ENCODE measurements around the gene PAM16.

PAM16 gene

DNA sequence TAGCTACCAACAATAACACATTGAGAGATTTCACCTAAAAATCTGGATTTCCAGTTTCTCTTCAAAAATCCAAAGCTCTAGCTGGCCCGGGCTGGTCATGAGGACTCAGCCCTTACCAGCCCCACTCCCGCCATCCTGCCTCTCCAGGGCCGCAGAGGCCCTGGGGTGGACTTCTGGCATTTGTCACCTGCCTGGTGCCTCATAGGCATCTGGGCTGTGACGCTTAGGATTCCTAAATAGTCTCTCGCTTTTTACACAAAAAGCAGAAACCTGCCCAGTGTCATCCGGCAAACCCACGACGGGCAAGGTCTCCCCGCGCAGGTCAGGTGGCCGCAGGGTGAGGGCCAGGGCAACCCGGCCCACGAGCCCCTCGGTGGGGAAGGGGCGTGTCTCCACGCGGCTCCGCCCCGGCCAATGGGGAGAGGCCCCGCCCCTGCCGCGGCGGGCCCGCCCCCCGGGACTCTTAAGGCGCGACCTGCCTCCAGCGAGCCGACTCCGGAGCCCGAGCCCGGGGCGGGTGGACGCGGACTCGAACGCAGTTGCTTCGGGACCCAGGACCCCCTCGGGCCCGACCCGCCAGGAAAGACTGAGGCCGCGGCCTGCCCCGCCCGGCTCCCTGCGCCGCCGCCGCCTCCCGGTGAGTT is 20.4 kb upstream of the PAM16 start, which contains the start of gene VASN:
Gene VASN, plus strand, starts transcription at position 492 of the 644 bp plus-strand sequence. CDS start 9,030 bp downstream, outside the sequence.
- DNase-seq = peak in 12 of 14 donors; percentile 12 to 82 (median 52)

DNA sequence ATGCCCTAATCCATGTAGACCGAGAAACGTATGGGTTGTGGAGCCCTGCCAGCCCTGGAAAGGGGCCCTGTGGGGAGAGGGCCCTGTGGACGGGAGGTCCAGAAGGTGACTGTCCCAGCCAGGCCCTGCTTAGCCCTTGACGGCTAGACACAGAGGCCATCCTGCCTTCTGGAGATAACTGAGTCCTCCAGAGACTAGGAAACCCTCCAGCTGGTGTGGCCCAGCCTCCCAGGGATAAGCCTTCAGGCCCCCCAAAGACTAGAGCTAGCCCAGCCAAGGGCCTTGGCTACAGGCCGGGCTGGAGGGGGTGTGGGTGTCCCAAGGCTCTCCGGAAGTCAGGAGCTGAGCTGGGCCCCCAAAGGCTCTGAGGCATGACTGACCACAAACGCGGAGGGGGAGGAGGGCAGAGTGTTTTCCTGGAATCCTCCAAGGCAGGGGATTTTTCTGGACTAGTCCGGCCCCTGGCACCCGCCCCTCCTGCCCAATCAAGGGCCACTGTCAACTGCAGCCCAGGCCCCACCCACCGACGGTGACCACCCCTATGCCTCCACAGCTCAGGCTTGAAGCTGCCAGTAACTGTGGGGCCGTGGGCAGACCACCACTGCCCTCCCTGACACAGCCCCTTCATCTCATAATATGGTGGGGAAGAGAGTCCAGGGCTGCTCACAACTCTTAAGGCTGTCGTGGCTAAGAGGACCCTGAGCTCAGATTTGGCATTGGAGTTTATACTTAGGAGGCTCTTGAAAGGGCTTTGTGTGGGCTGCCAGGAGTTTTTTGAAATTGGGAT is 19.6 kb upstream of the PAM16 start:
- DNase-seq = peak in 9 of 14 donors; percentile 10 to 87 (median 35)

DNA sequence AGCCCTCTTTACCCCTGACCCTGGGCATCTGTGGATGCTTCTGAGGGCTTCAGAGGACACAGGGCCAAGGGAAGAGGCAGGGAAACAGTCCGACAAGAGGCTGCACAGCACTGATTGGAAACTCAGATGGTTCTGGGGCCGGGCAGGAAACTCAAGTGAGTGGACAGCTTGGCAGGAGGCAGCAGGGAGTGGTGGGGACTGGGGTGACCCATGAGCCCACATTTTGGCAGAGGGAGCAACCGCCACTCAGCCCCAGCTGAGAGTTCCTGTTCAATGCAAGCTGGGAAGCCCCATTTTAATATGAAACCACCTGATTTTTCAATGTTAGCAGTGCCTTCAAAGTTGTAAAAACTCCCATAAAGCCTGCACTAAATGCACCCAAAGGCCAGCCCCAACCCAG is 19.0 kb upstream of the PAM16 start:
- DNase-seq = no peak

DNA sequence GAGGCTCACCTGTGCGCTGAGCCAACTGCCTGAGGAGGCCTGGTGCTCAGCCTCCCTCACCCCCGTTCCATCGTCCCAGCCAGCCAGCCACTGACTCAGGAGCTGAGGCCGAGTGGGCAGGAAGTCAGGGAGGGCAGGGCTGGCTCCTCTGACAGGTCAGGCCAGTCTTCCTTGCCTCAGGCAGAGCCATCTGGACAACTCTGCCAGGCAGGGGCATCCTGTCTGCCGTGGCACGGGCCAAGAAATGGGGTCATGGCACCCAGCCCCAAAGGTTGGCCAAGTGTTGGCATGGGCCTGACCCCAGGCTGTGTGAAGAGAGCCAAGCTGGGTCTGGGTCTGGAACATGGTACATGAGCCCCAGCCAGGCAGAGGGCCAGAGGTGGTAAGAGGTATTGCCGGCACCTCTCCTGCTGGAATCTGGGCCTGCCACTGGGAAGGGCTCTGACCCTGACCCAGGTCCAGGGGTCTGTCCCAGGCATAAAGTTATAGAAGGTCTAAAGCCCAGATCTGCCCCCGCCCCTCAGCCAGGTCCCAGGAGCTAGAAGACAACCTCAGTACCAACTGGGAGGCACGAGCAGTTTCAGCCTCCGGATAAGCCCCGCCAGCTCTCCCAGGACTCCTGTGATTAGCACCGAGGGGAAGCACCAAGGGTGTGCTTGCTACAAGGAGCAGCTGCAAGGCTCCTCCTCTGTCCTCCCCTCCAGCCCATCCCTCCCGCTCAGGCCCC is 18.0 kb upstream of the PAM16 start:
- peak in 2 of 14 donors; percentile 17 to 50 for DNase-seq

DNA sequence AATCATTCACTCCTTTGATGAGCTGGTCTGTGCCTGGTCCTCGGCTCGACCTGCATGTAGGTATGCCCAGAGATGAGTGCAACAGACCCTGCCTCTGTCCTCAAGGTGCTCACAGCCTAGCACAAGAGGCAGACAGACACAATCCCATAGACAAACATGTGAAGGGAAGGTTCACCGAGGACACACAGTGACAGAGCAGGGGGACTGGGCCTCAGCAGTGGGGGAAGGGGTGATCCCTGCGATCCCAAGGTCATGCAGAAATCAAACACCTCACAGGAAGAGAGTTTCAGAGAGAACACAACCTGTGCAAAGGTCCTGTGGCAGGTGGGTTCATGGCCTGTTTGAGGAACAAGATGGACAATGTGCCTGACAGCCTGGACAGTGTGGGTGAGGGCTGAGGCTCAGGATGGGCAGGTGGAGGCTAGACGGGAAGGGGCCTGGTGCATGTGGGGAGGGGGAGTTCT is 16.3 kb upstream of the PAM16 start:
- DNase-seq = no peak

DNA sequence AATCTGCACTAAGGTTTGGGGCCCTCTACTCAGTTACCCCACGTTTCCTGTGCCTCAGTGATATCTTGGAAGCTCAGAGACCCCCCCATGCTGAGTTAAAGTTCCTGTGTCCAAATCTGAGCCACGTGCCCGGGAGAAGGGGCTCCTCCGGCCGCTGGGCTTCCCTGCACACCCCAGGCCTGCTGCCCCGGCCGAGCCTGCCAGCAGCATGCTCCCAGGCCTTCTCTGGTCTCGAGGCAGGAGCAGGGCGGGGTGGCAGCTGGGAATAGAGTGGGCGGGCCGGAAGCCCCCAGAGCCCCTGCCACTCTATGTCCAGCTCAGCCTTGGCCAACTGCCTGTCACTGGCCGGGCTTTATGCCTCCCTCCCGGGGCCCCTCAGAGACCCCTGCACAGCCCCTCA is 14.9 kb upstream of the PAM16 start:
- no peak for DNase-seq

DNA sequence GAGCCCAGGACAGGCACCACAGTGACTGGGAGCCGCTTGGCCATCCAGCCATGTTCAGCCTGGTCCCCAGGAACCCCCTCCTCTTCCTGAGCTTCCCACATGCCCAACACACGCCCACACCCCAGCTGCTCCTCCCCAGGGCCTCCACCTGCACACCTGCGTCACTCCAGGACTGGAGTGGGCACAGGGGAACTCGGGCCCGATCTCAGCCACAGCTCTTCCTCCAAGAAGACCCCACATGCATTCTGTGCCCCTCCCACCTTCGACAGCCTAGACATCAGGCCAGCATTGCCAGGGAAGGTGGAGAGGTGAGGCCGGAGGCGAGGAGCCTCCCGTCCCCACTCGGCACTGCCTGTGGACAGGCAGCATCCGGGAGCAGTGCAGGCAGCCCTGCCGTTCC is 14.5 kb upstream of the PAM16 start:
- no peak for DNase-seq

DNA sequence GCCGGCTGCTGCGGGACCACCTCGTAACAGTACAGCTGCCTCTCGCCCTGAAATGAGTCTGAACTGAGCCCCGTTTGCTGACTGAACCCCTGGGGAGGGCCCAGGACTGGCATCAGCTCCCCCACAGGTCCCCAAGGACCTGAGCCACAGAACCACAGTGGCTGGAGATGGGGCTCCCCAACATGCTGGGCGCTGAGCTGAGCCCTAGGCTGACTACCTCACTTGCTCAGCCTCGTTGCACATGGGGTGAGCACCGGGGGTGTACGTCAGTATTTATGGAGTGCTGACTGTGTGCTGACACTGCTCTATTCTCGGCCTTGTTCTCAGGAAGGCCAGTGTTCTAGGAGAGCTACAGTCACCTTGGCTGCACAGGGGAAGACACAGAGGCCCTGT is 13.9 kb upstream of the PAM16 start:
- no peak for DNase-seq

DNA sequence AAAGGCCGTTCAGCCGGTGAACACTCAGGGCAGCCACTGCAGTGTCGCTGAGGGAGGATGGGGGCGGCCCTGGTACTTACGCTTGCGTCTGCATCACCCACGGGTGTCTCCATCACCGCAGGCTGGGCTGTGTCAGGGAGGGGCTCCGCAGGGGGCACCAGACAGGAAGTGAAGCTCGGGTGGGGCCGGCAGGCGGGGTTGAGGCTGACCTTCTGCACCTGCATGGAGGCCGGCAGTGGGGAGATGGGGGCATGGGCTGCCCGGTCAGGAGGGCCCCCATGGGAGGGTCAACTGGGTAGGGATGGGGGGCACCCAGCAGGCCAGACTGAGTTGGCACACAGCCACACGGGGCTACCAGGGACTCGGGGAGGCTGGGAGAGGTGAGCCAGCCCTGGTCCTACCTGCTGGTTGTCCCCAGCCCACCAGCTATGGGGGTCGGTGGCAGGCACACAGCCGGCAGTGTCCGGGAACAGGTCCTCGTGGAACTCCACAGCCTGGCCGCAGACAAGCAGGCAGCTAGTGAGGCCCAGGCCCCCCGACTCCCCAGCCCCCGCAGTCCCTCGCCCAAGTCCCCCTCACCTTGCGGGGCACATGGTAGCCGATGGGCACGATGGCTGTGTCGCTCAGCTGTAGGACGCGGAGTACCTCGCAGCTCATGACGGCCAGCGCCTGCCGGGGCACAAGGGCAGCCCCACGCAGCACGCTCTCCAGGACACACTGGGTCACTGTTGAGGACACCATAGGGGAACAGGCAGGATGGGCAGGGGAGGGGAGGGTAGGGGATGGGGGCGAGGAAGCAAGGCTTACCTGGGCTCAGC is 13.3 kb upstream of the PAM16 start:
- no peak for DNase-seq

DNA sequence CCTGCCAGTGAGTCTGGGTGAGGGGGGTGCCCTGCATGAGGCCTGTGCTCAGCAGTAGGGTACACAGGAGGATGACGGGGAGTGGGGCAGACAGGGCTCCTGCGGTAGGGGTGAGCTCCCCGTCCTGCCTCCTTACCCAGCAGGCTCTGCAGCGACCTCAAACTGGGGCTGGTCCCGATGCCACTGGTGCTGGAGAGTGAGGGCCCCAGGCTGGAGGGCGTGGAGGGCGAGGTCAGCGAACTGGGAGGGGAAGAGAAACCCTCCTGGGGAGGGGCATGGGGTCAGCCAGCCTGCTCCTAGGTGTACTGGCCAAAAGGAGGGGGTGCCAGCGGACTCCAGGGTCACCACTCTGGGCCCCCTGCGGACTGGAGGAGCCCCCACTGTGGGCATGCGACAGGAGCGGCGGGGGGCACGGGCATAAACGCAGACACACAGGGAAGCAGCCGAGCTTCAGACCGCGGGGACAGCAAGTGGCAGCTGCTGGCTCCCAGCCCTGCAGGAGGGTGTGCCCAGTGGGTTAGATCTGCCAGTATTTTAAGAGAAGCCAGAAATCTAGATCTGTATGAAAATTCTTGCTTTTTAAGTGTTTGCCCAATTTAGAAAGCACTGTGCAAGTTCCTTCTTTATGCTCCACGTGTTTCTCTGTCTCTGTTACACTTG is 11.5 kb upstream of the PAM16 start:
- DNase-seq = no peak

DNA sequence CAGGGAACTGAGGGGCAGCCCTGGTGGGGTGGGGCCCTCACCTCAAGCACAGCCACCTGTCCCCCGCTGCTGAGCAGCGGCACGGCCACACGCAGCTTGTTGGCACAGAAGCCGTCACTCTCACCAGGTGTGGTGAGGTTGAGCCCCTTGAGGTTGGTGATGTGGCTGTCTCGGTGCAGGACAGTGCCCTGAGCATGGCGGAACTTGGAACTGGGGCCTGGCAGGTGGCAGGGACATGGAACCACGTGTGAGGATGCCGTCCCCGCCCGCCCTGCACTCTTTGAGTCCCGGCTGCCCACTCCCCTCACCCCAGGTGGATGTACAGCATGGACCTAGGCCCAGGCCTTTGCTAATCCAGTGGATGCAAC is 10.8 kb upstream of the PAM16 start:
- DNase-seq = no peak

DNA sequence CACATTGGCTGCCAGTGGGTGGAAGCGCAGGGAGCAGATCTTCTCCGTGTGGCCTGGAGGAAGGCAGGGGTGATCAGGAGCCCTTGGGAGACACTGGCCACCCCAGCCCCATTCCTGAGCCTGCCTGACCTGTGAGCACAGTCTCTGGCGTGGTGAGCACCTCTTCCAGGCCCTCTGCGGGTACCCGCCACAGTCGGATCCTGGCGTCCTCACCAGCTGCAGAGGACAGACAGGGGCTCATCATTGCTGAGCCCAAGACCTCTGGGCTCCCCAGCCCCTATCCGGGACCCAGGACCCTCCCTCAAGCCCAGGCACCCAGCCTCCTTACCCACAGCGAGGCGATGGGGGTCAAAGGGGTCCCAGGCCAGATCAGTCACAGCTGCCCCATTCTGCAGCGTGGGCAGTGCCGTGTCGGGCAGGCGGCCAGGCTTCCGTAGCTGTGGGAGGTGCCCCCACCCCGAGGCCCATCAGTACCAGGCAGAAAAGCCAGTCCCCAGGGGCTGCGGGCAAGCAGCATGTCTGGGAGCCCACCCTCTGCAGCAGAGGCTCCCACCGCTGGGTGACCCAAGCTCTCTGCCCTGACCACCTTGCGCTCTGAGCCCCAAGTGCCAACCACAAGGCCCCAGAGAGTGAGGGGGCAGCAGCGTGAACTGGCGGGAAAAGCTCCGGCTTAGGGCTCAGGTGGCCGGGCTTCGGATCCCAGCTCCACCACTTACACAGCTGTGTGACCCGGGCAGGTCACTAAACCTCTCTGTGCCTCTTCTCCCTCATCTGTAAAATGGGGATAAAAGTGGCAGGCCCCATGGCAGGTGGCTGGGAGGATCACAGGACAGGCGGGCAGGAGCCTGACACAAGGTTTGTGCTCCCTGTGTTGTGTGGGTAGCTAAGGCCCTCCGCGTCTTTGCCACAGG is 10.2 kb upstream of the PAM16 start:
- no peak for DNase-seq

DNA sequence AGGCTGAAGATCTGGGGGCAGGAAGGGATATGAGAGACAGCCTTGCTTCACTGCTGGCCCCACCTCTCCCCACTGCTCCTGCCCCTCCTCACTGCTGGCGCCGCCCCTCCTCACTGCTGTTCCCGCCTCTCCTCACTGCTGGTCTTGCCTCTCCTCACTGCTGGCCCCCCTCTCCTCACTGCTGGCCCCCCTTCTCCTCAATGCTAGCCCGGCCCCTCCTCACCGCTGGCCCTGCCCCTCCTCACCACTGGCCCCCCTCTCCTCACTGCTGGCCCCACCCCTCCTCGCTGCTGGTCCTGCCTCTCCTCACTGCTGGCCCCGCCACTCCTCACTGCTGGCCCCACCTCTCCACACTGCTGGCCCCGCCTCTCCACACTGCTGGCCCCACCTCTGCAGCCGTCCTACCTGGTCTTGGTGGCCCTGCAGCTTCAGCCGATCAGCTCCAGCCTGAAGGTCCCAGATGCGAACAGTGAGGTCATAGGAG is 9.5 kb upstream of the PAM16 start:
- DNase-seq = no peak

DNA sequence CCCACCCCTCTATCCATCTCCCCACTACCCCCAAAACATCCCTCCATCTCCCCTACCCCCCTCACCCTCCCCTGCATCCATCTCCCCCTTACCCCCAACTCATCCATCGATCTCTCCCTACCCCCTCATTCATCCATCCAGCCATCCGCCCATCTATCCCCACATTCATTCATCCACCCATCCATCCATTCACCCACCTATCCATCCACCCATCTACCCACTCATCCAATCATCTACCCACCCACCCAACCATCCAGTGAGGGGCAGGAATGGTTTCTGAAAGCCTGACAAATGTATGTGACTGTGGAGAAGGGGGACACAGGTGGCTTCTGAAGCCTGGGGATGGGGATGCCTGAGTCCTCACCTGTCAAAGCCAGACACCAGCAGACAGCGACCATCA is 8.8 kb upstream of the PAM16 start:
- no peak for DNase-seq

DNA sequence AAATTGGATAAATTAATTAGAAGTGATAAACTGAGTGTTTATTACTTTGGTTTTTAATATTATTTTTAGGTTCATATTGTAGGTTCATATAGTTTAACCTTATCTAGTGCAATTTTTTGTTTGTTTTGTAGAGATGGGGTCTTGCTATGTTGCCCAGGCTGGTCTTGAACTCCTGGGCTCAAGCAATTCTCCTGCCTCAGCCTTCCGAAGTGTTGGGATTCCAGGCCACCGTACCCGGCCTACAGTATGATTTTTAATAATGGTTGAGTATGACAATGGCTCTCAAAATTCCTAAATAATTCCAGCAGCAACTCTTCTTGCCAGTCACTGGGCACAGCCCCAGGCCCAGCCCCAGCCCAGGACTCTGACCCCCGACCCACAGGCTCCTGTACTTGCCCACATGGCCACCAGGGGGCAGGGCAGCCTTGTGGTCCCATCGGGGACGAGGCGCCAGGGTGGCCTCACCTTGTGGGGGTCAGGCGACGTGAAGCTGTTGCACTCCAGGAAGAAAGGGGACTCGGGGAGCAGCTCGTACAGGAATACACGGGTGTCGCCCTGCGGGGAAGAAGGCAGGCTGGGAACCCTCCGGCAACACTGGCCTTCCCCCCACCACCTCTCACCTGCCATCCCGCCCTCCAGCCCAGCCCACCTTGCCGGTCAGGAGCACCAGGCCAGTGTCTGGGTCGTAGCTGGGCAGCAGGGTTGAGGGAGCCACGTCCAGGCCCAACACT is 7.9 kb upstream of the PAM16 start:
- peak in 7 of 14 donors; percentile 13 to 61 (median 19) for DNase-seq

DNA sequence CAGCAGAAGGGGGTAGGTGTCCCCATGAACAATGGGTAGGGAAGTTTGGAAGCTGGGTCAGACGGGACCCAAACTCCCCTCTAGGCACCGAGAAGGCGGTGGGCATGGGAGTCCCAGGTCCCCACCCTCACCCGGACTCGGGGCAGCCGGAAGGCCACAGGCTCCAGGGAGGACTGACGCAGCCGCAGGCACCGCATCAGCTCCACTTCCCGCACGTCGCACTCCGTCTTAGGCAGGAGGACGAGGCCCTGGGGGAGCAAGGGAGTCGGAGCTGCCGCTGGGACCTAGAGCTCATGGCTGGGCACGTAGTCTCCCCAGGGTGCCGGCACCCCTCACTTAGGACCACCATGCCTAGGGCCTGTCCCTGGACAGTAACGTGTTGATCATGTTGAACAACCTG is 7.1 kb upstream of the PAM16 start:
- DNase-seq = no peak

DNA sequence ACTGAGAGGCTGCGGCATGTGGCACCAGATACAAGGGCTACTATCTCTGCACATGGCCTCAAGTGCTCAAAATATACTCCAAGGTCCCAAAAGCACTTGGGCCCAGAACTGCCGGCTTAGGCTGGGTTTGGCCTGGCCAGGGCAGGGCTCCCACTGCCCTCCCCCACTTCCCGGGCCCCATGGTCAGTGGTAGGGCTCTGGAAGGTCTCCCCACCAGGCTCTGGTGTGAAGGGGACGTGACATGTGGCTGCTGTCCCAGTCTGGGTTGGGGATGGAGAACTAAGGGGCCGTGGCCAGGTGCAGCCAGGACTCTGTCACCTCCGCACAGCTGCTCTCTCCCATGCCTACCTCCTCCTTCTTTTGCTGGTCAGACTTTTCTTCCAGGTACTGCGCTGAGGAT is 5.7 kb upstream of the PAM16 start:
- no peak for DNase-seq

DNA sequence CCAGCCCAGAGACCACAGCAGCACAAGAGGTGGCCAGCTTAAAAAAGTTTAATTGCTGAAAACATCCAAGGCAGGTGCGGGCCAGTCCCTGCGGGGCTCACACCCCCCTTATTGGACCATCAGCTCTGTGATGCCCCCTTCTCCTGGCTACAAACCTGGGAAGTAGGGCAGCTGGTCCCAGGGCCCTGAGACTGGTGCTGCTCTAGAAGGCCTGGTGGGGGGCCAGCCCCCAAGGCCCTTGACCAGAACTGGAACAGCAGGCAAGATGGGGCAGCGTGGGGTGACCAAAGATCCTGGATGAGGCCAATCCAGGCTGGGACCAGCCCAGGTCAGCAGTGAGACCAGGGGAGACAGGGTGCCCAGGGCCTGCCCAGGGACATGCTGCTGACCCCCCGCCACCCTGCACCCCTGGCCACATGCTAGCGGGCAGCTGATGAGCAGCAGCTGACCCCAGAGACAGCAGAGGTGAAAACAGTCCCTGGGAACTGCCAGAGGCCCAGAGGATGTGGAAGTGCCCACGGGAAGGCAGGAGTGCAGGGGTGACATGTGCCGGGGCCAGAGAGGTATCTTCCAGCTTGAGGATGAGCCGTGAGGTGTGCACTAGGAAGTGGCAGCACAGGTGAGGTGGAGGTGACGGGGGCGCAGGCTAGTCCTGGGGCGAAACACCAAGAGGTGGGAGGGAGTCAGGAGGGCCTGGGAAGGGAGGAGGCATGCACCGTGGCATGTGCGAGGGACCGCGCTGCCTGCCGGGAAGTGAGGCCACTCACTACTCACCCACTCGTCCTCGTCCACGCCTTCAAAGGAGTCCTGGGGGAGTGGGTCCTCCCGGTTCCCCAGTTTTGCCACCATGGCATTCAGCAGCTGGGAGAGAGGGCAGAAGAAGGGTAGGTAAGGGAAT is 3.6 kb upstream of the PAM16 start:
- no peak for DNase-seq

DNA sequence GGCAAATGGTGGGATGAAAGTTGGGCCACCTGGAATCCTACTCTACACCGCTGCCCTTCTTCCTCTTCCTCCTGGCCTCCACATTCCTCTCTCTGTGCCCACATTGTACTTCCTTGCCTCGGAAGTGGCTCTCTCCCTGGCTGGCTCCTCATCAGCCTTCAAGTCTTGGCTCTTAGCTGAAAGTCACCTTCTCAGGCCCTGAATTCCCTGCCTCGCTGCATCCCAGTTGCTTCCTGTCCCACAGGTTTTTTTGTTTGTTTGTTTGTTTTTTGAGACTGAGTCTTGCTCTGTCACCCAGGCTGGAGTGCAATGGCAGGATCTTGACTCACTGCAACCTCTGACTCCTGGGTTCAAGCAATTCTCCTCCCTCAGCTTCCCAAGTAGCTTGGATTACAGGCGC is 2.6 kb upstream of the PAM16 start:
- DNase-seq = no peak

Data from C1 segment of cervical spinal cord (tissue), 14 donors.